ENCODE data around the gene HERC6.

DNA sequence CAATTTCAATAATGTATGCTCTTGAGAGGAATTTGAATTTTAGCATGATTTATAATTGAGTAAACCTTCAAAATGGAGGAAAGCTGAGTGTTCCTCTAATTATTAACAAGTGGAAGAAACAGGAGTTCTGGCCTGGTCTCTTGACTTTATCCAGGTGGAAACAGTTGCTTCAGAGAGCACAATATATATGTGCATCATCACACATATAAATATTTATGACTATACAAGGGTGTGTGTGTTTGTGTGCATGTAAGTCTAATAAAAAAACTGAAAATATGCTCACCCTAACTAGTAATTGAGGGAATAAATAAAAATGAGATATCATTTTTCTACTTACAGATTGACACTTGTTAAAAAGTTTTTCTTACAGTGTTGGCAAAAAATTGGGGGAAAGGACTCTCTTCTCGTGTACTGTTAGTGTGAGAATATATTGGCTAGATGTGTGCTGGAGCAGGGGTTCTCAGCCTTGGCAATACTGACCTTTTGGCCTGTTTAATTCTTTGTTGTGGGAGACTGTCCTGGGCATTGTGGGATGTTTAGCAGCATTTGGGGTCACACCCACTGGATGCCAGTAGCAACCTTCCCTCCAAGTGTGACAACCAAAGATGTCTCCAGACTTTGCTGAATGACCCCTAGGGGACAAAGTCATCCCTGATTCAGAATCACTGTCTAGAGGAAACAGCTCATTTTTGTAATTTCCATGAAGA is 57.5 kb downstream of the HERC6 start:
- TF ChIP-seq, protein P1, sequence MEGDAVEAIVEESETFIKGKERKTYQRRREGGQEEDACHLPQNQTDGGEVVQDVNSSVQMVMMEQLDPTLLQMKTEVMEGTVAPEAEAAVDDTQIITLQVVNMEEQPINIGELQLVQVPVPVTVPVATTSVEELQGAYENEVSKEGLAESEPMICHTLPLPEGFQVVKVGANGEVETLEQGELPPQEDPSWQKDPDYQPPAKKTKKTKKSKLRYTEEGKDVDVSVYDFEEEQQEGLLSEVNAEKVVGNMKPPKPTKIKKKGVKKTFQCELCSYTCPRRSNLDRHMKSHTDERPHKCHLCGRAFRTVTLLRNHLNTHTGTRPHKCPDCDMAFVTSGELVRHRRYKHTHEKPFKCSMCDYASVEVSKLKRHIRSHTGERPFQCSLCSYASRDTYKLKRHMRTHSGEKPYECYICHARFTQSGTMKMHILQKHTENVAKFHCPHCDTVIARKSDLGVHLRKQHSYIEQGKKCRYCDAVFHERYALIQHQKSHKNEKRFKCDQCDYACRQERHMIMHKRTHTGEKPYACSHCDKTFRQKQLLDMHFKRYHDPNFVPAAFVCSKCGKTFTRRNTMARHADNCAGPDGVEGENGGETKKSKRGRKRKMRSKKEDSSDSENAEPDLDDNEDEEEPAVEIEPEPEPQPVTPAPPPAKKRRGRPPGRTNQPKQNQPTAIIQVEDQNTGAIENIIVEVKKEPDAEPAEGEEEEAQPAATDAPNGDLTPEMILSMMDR (IDR thresholded peaks at IDR 0.05): no peak
- no peak for TF ChIP-seq POLR2A (IDR thresholded peaks at IDR 0.05)

Data from testis (tissue), 2 donors.